ENCODE data around the gene PHF23. TPM values are rescaled to one million over a fixed set of nuclear protein-coding genes. Genes with fewer than 3 reads are reported as not detected.

The PHF23 gene
- total RNA-seq (2014; rRNA removed; shearing (Covaris generic)) = 27.5 and 30.3 TPM in 2 replicates

GRCh38 chr17:7239091-7240027, at the start of gene PHF23:
Gene PHF23 (minus strand): TSS chr17:7239457. CDS start chr17:7239279, 178 bp downstream.
- Histone ChIP-seq H3K36me3 (peaks cover 58% of the 10 kb centered on the region), H3K4me1 (replicated peaks) (peaks cover 29% of the 10 kb centered on the region), H3K4me3 (peak within 1 kb of the TSS; percentile 60), H3K27me3 (replicated peaks) (no peaks in the 10 kb centered on the region), H3K9me3 (replicated peaks) (no peaks in the 10 kb centered on the region), H3K27ac (no peak within 1 kb of the TSS)
- peak; percentile 99 to 100 for DNase-seq (ENCODE audit: low read depth in 1 of 2, low spot score in 2 of 2)

GRCh38 chr17:7285679-7286078, 46.4 kb upstream of the PHF23 start:
- Histone ChIP-seq H3K9me3 (replicated peaks) (no peaks in the 10 kb centered on the region), H3K4me3 (no peak overlapping the region), H3K4me1 (replicated peaks) (peaks cover 16% of the 10 kb centered on the region), H3K36me3 (no peaks in the 10 kb centered on the region), H3K27ac (no peak overlapping the region), H3K27me3 (replicated peaks) (peaks cover 46% of the 10 kb centered on the region)
- no peak for DNase-seq (ENCODE audit: low read depth in 1 of 2, low spot score in 2 of 2)

- peaks cover 18% of the 10 kb centered on the region for H3K4me1 ChIP-seq (replicated peaks)
- H3K36me3 ChIP-seq = no peaks in the 10 kb centered on the region
- H3K27me3 ChIP-seq (replicated peaks) = peaks cover 40% of the 10 kb centered on the region
- DNase-seq (ENCODE audit: low read depth in 1 of 2, low spot score in 2 of 2) = no peak
- H3K9me3 ChIP-seq (replicated peaks) = no peaks in the 10 kb centered on the region
- no peak overlapping the region for H3K4me3 ChIP-seq
- H3K27ac ChIP-seq = no peak overlapping the region
These were observed 45.7 kb upstream of the PHF23 start for GRCh38 chr17:7284911-7285310.

GRCh38 chr17:7283471-7284216, 44.4 kb upstream of the PHF23 start:
- H3K9me3 ChIP-seq (replicated peaks) = no peaks in the 10 kb centered on the region
- H3K27me3 ChIP-seq (replicated peaks) = peaks cover 30% of the 10 kb centered on the region
- no peaks in the 10 kb centered on the region for H3K36me3 ChIP-seq
- no peak overlapping the region for H3K27ac ChIP-seq
- no peak for DNase-seq (ENCODE audit: low read depth in 1 of 2, low spot score in 2 of 2)
- peaks cover 18% of the 10 kb centered on the region for H3K4me1 ChIP-seq (replicated peaks)
- H3K4me3 ChIP-seq = no peak overlapping the region

- H3K27me3 ChIP-seq (replicated peaks) = peaks cover 25% of the 10 kb centered on the region
- no peaks in the 10 kb centered on the region for H3K9me3 ChIP-seq (replicated peaks)
- H3K4me3 ChIP-seq = no peak overlapping the region
- H3K36me3 ChIP-seq = no peaks in the 10 kb centered on the region
- peaks cover 18% of the 10 kb centered on the region for H3K4me1 ChIP-seq (replicated peaks)
- H3K27ac ChIP-seq = no peak overlapping the region
- DNase-seq (ENCODE audit: low read depth in 1 of 2, low spot score in 2 of 2) = no peak
These were observed 43.6 kb upstream of the PHF23 start for GRCh38 chr17:7282752-7283321.

- H3K36me3 ChIP-seq = no peaks in the 10 kb centered on the region
- no peak overlapping the region for H3K27ac ChIP-seq
- H3K4me3 ChIP-seq = peak overlapping the region; percentile 35
- H3K27me3 ChIP-seq (replicated peaks) = peaks cover 25% of the 10 kb centered on the region
- no peaks in the 10 kb centered on the region for H3K9me3 ChIP-seq (replicated peaks)
- no peak for DNase-seq (ENCODE audit: low read depth in 1 of 2, low spot score in 2 of 2)
- peaks cover 18% of the 10 kb centered on the region for H3K4me1 ChIP-seq (replicated peaks)
These were observed 42.9 kb upstream of the PHF23 start for GRCh38 chr17:7281953-7282751.

- H3K27ac ChIP-seq = no peak within 1 kb of the TSS
These were observed 42.1 kb upstream of the PHF23 start, which contains the start of gene SLC2A4 for GRCh38 chr17:7281074-7281952. Gene SLC2A4 (plus strand): TSS chr17:7281718. CDS start chr17:7281935, 217 bp downstream.

GRCh38 chr17:7280519-7281073, 41.3 kb upstream of the PHF23 start:
- Histone ChIP-seq H3K36me3 (no peaks in the 10 kb centered on the region), H3K27ac (no peak overlapping the region), H3K9me3 (replicated peaks) (no peaks in the 10 kb centered on the region), H3K4me3 (peak overlapping the region; percentile 35), H3K4me1 (replicated peaks) (peaks cover 18% of the 10 kb centered on the region), H3K27me3 (replicated peaks) (peaks cover 17% of the 10 kb centered on the region)
- DNase-seq (ENCODE audit: low read depth in 1 of 2, low spot score in 2 of 2) = peak; percentile 76 to 82

More at GRCh38 chr17:7281074-7281952, 42.1 kb upstream of the PHF23 start, which contains the start of gene SLC2A4:
- peaks cover 18% of the 10 kb centered on the region for H3K4me1 ChIP-seq (replicated peaks)
- peak within 1 kb of the TSS; percentile 35 for H3K4me3 ChIP-seq
- no peaks in the 10 kb centered on the region for H3K36me3 ChIP-seq
- peak; percentile 91 for DNase-seq (ENCODE audit: low read depth in 1 of 2, low spot score in 2 of 2)
- peaks cover 20% of the 10 kb centered on the region for H3K27me3 ChIP-seq (replicated peaks)
- H3K9me3 ChIP-seq (replicated peaks) = no peaks in the 10 kb centered on the region

GRCh38 chr17:7279448-7279847, 40.2 kb upstream of the PHF23 start:
- peaks cover 18% of the 10 kb centered on the region for H3K4me1 ChIP-seq (replicated peaks)
- H3K9me3 ChIP-seq (replicated peaks) = no peaks in the 10 kb centered on the region
- H3K4me3 ChIP-seq = no peak overlapping the region
- peaks cover 17% of the 10 kb centered on the region for H3K27me3 ChIP-seq (replicated peaks)
- no peaks in the 10 kb centered on the region for H3K36me3 ChIP-seq
- no peak for DNase-seq (ENCODE audit: low read depth in 1 of 2, low spot score in 2 of 2)
- H3K27ac ChIP-seq = no peak overlapping the region

- Histone ChIP-seq H3K9me3 (replicated peaks) (no peaks in the 10 kb centered on the region), H3K36me3 (no peaks in the 10 kb centered on the region), H3K27ac (no peak overlapping the region), H3K4me1 (replicated peaks) (peaks cover 26% of the 10 kb centered on the region), H3K4me3 (no peak overlapping the region), H3K27me3 (replicated peaks) (peaks cover 12% of the 10 kb centered on the region; the same call in 1 of the 2 replicates)
- DNase-seq (ENCODE audit: low read depth in 1 of 2, low spot score in 2 of 2) = no peak
These were observed 27.5 kb upstream of the PHF23 start for GRCh38 chr17:7266784-7267183.

GRCh38 chr17:7263801-7264078, 24.5 kb upstream of the PHF23 start:
- DNase-seq (ENCODE audit: low read depth in 1 of 2, low spot score in 2 of 2) = no peak
- no peak overlapping the region for H3K27ac ChIP-seq
- H3K9me3 ChIP-seq (replicated peaks) = no peaks in the 10 kb centered on the region
- no peak overlapping the region for H3K4me3 ChIP-seq
- H3K27me3 ChIP-seq (replicated peaks) = peaks cover 13% of the 10 kb centered on the region; the same call in 1 of the 2 replicates
- H3K4me1 ChIP-seq (replicated peaks) = peaks cover 26% of the 10 kb centered on the region
- peaks cover 3% of the 10 kb centered on the region for H3K36me3 ChIP-seq

Measured in SJSA1 (cell line).